Activated B cell treated with CpG ODN at 0.5 μM for 24 hours (primary cell): ENCODE measurements around the gene ABCA9. TPM values are rescaled to one million over a fixed set of nuclear protein-coding genes. Genes with fewer than 3 reads are reported as not detected.
"Not testable (repeated sequence)": the region's sequence is repeated elsewhere in the genome, so short reads cannot be mapped to it uniquely, and the experiment has no call there.

ENCODE experiments used
- ATAC-seq: fragments of 200-7000 bp; cut with Tn5 transposase; one replicate; pipeline ENCODE4 v1.10.0; 2021; ENCODE audit warnings: low read depth, mild to moderate bottlenecking, moderate library complexity
- CTCF ChIA-PET: fragments of 350-600 bp; sonication (Branson Sonifier 250); formaldehyde crosslinking; loops from one replicate; lab custom pipeline; 2021; ENCODE audit warnings: antibody characterized with exemption; lab: Charles Lee
- POLR2A ChIA-PET: fragments of 350-600 bp; sonication (Branson Sonifier 250); formaldehyde crosslinking; loops from one replicate; lab custom pipeline; 2021; ENCODE audit warnings: antibody characterized with exemption; lab: Charles Lee
- DNase-seq: peaks from one replicate; pipeline ENCODE4 v3.0.0; 2022
- H3K27ac Mint-ChIP-seq: one replicate; pipeline ENCODE4 v1.8.0; 2020; ENCODE audit warnings: mixed read lengths
- H3K27me3 Mint-ChIP-seq: one replicate; pipeline ENCODE4 v1.8.0; 2021; ENCODE audit warnings: mixed read lengths
- H3K36me3 Mint-ChIP-seq: one replicate; pipeline ENCODE4 v1.8.0; 2021; ENCODE audit warnings: low read depth, mixed read lengths
- H3K4me1 Mint-ChIP-seq: one replicate; pipeline ENCODE4 v1.8.0; 2021; ENCODE audit warnings: mixed read lengths
- H3K4me3 Mint-ChIP-seq: one replicate; pipeline ENCODE4 v1.8.0; 2020; ENCODE audit warnings: mild to moderate bottlenecking, mixed read lengths
- H3K9me3 Mint-ChIP-seq: one replicate; pipeline ENCODE4 v1.8.0; 2020; ENCODE audit warnings: mixed read lengths
- intact Hi-C: fragments of 100-400 bp; cut with micrococcal nuclease; formaldehyde crosslinking; loops from one replicate; pipeline ENCODE4 v1.15.1; 2024
- total RNA-seq: library from RNA; stranded (reverse); gene quantifications from 2 replicates; pipeline ENCODE4 v1.2.3, GENCODE V29; 2022
- TF ChIP-seq, protein P1 (sequence below): fragments of 200-600 bp; IDR thresholded peaks from one replicate; pipeline ENCODE4 v1.8.0; 2022; ENCODE audit warnings: antibody characterized with exemption, mild to moderate bottlenecking

ABCA9 gene
- total RNA-seq, 1 donor from 2014 or later: 0.04 TPM

DNA sequence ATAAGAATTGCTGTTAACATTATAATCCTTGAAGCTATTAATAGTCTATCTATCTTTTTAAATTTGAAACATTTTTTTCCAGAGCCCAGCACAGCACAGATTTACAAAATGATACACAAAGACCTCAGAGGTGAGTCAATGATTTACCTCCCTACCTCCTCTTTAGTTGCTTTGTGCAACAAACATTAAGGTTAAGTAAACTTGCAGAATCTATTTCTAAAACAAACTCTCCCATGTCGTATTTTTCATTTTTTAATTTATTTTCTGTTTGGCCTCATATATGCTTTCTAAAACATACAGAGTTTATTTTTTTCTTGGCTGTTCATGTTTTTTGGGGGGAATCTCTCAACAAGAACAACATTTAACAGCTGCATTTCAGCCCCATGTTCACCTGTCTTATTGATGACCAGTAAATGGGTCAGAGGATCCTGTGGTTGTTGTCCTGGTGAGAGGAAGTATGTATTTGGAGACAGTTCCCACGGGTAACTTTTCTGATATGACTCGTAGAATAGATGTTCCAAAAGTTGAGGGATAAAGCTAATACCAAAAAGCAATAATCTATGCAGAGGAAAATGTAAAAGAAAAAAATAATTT lies 42.6 kb downstream of the ABCA9 start:
- TF ChIP-seq, protein P1, sequence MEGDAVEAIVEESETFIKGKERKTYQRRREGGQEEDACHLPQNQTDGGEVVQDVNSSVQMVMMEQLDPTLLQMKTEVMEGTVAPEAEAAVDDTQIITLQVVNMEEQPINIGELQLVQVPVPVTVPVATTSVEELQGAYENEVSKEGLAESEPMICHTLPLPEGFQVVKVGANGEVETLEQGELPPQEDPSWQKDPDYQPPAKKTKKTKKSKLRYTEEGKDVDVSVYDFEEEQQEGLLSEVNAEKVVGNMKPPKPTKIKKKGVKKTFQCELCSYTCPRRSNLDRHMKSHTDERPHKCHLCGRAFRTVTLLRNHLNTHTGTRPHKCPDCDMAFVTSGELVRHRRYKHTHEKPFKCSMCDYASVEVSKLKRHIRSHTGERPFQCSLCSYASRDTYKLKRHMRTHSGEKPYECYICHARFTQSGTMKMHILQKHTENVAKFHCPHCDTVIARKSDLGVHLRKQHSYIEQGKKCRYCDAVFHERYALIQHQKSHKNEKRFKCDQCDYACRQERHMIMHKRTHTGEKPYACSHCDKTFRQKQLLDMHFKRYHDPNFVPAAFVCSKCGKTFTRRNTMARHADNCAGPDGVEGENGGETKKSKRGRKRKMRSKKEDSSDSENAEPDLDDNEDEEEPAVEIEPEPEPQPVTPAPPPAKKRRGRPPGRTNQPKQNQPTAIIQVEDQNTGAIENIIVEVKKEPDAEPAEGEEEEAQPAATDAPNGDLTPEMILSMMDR: no peak
- Mint-ChIP-seq H3K4me3 (no peak overlapping the region), H3K27me3 (no peaks in the 10 kb centered on the region), H3K9me3 (no peaks in the 10 kb centered on the region), H3K36me3 (no peaks in the 10 kb centered on the region), H3K4me1 (no peaks in the 10 kb centered on the region), H3K27ac (no peak overlapping the region)
- ChIA-PET POLR2A (no interaction called here), CTCF (no interaction called here)
- DNase-seq: no peak
- intact Hi-C loops: loop anchor here (10.0 kb wide), 1 partner anchor 53 kb away; no protein-coding TSS in a partner anchor
- no peak for ATAC-seq

DNA sequence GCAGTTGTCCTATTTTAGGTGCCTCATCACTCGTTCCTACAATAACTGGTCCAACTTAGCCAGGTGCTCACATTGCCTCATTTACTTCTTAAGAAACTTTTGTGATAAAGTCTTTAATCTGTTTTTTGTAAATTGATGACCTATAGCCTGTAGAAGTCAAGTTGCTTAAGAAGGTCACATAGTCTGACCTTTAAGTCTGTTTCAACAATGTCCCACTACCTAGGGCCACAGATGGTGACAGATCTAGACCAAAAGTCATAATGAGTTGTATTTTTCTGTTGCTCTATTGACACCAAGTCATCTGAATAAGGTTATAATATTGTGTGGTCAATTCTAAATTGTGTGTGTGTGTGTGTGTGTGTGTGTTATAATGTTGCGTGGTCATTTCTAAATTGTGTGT lies 45.1 kb downstream of the ABCA9 start:
- Mint-ChIP-seq H3K36me3 (no peaks in the 10 kb centered on the region), H3K9me3 (no peaks in the 10 kb centered on the region), H3K27me3 (no peaks in the 10 kb centered on the region), H3K4me3 (no peak overlapping the region), H3K4me1 (no peaks in the 10 kb centered on the region), H3K27ac (no peak overlapping the region)
- DNase-seq: no peak
- no peak for ATAC-seq
- intact Hi-C loops: loop anchor here (10.0 kb wide), 1 partner anchor 51 kb away; no protein-coding TSS in a partner anchor
- TF ChIP-seq, protein P1: no peak
- ChIA-PET CTCF (interaction anchor here (0.9 kb wide), 1 partner anchor 244 kb away, joined by 3 read pairs; no protein-coding TSS in a partner anchor), POLR2A (no interaction called here)

DNA sequence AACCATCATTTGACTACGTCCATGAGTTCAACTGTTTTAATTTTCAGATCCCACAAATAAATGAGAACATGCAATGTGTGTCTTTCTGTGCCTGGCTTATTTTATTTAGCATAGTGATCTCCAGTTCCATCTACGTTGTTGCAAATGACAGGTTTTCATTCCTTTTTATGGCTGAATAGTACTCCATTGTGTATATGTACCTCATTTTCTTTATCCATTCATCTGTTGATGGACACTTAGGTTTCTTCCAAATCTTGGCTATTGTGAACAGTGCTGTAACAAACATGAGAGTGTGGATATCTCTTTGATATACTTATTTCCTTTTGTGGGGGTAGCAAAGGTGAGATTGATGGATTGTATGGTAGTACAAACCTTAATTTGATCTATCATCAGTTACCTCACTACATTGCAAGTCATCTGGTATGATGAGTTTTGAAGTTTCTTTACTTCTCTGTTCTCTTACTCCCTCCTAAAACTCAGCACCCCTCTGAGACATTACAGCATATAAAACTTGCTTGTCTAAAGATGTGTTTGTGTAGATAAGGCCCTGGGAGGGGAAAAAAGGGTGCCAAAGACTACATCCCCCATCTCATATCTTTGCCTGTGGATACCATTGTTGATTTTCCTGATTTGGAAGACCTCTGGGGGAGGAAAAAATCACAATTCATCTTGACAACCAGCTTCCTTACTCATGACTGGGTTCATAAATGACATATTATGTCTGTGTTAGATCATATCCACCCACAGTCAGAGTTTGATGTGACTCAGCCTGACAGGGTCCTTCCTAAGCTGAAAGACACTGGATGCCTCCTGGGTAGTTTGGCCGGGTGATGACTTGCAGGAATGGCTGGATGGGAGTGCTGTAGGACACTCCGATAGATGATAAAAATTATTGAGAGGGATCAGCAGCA lies 47.6 kb downstream of the ABCA9 start:
- Mint-ChIP-seq H3K27ac (no peak overlapping the region), H3K4me3 (no peak overlapping the region), H3K9me3 (no peaks in the 10 kb centered on the region), H3K36me3 (no peaks in the 10 kb centered on the region), H3K27me3 (no peaks in the 10 kb centered on the region), H3K4me1 (no peaks in the 10 kb centered on the region)
- intact Hi-C loops: loop anchor here (10.0 kb wide), 1 partner anchor 48 kb away; no protein-coding TSS in a partner anchor
- ATAC-seq (no peak), DNase-seq (no peak)
- TF ChIP-seq, protein P1: no peak
- ChIA-PET CTCF (no interaction called here), POLR2A (no interaction called here)

GRCh38 chr17:69009930-69010329 lies 50.8 kb downstream of the ABCA9 start:
- Mint-ChIP-seq H3K4me3 (no peak overlapping the region), H3K27me3 (no peaks in the 10 kb centered on the region), H3K9me3 (no peaks in the 10 kb centered on the region), H3K4me1 (no peaks in the 10 kb centered on the region), H3K36me3 (no peaks in the 10 kb centered on the region), H3K27ac (no peak overlapping the region)
- intact Hi-C loops: loop anchor here (10.0 kb wide), 1 partner anchor 45 kb away; no protein-coding TSS in a partner anchor
- ATAC-seq: no peak
- POLR2A ChIA-PET: no interaction called here
- CTCF ChIA-PET: no interaction called here
- no peak for DNase-seq
- TF ChIP-seq, protein P1: no peak

DNA sequence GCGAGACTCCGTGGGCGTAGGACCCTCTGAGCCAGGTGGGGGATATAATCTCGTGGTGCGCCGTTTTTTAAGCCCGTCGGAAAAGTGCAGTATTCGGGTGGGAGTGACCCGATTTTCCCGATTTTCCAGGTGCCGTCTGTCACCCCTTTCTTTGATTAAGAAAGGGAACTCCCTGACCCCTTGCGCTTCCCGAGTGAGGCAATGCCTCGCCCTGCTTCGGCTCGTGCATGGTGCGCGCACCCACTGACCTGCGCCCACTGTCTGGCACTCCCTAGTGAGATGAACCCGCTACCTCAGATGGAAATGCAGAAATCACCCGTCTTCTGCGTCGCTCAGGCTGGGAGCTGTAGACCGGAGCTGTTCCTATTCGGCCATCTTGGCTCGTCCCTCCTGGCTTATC lies 56.0 kb downstream of the ABCA9 start:
- H3K36me3 Mint-ChIP-seq, ATAC-seq, H3K9me3 Mint-ChIP-seq, H3K27me3 Mint-ChIP-seq, H3K4me1 Mint-ChIP-seq, DNase-seq, intact Hi-C loops, H3K27ac Mint-ChIP-seq, H3K4me3 Mint-ChIP-seq, POLR2A ChIA-PET, CTCF ChIA-PET: not testable (repeated sequence)

DNA sequence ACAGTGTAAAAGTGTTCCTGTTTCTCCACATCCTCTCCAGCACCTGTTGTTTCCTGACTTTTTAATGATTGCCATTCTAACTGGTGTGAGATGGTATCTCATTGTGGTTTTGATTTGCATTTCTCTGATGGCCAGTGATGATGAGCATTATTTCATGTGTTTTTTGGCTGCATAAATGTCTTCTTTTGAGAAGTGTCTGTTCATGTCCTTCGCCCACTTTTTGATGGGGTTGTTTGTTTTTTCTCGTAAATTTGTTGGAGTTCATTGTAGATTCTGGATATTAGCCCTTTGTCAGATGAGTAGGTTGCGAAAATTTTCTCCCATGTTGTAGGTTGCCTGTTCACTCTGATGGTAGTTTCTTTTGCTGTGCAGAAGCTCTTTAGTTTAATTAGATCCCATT lies 61.0 kb downstream of the ABCA9 start:
- H3K27me3 Mint-ChIP-seq, DNase-seq, ATAC-seq, POLR2A ChIA-PET, H3K27ac Mint-ChIP-seq, H3K36me3 Mint-ChIP-seq, CTCF ChIA-PET, H3K9me3 Mint-ChIP-seq, H3K4me1 Mint-ChIP-seq, intact Hi-C loops, H3K4me3 Mint-ChIP-seq: not testable (repeated sequence)
